Measurements from ENCODE around the gene ESRRA.

The ESRRA gene

DNA sequence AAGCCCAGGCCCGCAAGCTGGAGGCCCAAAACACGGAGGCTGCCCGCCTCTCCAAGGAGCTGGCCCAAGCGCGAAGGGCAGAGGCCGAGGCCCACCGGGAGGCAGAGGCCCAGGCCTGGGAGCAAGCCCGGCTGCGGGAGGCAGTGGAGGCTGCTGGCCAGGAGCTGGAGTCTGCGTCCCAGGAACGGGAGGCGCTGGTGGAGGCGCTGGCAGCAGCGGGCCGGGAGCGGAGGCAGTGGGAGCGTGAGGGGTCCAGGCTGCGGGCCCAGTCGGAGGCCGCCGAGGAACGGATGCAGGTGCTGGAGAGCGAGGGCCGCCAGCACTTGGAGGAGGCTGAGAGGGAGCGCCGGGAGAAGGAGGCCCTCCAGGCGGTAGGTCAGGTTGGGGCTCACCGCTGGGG, 39.5 kb downstream of the ESRRA start:
- in situ Hi-C loops (cut with HindIII; ENCODE audit: low sequenced_read_pairs), result no loop called here
- TF ChIP-seq, protein P1, sequence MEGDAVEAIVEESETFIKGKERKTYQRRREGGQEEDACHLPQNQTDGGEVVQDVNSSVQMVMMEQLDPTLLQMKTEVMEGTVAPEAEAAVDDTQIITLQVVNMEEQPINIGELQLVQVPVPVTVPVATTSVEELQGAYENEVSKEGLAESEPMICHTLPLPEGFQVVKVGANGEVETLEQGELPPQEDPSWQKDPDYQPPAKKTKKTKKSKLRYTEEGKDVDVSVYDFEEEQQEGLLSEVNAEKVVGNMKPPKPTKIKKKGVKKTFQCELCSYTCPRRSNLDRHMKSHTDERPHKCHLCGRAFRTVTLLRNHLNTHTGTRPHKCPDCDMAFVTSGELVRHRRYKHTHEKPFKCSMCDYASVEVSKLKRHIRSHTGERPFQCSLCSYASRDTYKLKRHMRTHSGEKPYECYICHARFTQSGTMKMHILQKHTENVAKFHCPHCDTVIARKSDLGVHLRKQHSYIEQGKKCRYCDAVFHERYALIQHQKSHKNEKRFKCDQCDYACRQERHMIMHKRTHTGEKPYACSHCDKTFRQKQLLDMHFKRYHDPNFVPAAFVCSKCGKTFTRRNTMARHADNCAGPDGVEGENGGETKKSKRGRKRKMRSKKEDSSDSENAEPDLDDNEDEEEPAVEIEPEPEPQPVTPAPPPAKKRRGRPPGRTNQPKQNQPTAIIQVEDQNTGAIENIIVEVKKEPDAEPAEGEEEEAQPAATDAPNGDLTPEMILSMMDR (IDR thresholded peaks at IDR 0.05; ENCODE audit: low read depth, low read length), result no peak
- DNase-seq (ENCODE audit: low read depth, low spot score), result no peak
- H3K4me3 ChIP-seq (ENCODE audit: low read depth, low read length), result no peak overlapping the region

DNA sequence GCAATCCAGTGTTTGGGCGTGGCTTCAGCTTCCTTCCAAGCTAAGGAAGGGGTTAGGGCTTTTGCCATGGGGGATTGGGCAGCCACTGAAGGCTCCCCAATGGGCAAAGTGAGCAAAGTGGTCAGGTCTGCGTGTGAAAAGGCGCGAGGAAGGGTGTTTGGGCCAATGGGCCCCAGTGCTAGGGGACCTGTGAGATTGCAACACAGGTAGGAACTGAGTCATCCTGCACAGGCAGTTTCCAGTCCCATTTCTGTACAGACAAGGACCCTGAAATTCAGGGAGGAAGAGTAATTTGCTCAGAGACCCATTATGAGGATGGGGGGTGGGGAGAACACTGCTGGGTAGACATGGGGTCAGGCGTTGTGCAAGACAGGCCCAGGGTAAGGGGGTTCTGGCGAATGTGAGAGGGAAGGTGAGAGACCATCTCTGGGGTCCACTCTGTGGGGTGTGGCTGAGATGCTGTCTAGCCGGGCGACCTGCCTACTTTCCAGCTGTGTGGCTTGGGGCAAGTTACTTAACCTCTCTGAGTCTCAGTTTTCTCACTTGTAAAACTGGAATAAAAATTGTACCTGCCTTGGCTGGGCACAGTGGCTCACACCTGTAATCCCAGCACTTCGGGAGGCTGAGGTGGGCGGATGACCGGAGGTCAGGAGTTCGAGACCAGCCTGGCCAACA, 42.0 kb downstream of the ESRRA start:
- no peak for DNase-seq (ENCODE audit: low read depth, low spot score)
- TF ChIP-seq, protein P1 (IDR thresholded peaks at IDR 0.05; ENCODE audit: low read depth, low read length), result no peak
- no peak overlapping the region for H3K4me3 ChIP-seq (ENCODE audit: low read depth, low read length)
- in situ Hi-C loops (cut with HindIII; ENCODE audit: low sequenced_read_pairs), result no loop called here

DNA sequence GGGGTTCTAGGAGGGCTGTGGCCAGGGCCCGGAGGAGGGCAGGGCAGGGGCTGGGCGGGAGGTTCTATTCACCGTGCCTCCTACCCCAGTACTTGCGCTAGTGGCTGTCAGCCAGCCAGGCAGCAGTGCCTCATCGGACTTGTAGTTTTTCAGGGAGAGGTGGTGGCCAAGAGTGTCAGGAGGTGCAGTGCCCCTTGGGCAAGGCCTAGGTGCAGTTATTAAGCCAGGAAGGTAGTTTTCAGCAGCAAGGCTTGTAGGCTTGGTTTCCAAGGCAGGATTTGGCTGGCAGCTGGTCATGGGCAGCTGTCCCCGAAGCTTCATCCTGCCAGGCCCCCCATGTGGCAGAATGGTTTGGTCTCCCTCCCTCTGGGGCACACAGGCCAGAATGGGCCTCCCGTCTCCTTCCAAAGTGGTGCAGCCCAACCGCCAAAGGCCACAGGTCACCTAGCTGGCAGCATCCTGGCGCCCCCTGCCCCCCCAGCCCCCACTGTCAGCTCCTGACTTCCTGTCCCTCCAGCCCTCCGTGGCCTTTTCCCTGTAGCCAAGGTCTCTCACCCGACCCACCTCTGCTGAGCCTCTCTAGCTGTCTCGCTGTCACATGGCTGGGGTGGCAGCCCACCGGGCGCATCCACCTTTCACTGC, 43.2 kb downstream of the ESRRA start:
- H3K4me3 ChIP-seq (ENCODE audit: low read depth, low read length), result no peak overlapping the region
- DNase-seq (ENCODE audit: low read depth, low spot score), result no peak
- in situ Hi-C loops (cut with HindIII; ENCODE audit: low sequenced_read_pairs), result no loop called here
- TF ChIP-seq, protein P1 (IDR thresholded peaks at IDR 0.05; ENCODE audit: low read depth, low read length), result no peak

DNA sequence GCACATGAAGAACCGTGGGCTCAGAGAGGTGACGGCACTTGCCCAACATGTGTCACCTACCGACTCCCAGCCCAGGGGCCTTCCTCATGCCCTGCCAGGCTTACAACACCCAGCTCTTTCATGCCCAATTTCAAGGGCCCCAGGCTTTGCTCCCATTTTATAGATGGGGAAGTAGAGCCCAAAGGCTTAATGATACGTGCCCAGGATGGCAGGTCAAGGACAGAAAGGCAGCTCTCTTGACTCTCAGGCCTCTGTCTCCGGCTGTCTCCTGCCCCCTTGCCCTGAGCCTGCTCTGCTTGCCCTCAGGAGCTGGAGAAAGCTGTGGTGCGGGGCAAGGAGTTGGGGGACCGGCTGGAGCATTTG, 43.7 kb downstream of the ESRRA start:
- in situ Hi-C loops (cut with HindIII; ENCODE audit: low sequenced_read_pairs), result no loop called here
- TF ChIP-seq, protein P1 (IDR thresholded peaks at IDR 0.05; ENCODE audit: low read depth, low read length), result no peak
- DNase-seq (ENCODE audit: low read depth, low spot score), result no peak
- no peak overlapping the region for H3K4me3 ChIP-seq (ENCODE audit: low read depth, low read length)

DNA sequence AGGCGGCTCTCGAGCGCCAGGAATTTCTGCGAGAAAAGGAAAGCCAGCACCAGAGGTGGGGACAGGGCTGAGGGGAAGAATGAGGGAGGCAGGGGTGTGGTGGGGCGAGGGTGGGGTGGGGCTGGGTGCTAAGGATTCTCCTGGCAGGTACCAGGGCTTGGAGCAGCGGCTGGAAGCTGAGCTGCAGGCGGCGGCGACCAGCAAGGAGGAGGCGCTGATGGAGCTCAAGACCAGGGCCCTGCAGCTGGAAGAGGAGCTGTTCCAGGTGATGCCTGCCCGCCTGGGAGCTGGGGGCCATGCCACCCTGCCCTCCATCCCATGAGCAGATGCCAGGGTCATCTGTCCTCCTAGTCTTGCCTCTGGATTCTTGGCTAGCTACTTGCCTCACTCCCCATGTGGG, 44.1 kb downstream of the ESRRA start:
- in situ Hi-C loops (cut with HindIII; ENCODE audit: low sequenced_read_pairs), result no loop called here

DNA sequence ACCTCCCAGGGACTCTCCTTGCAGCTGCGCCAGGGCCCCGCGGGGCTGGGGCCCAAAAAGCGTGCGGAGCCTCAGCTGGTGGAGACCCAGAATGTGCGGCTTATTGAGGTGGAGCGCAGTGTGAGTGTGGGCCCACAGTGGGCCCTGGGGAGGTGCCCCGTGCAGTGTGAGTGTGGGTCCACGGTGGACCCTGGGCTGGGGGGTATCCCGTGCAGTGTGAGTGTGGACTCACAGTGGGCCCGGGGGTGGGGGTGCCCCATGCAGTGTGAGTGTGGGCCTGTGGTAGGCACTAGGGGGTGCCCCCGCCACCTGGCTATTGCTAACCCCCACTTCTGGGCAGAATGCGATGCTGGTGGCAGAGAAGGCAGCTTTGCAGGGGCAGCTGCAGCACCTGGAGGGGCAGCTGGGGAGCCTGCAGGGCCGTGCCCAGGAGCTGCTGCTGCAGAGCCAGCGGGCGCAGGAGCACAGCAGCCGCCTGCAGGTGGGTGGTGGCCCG, 45.9 kb downstream of the ESRRA start:
- in situ Hi-C loops (cut with HindIII; ENCODE audit: low sequenced_read_pairs), result no loop called here
- H3K4me3 ChIP-seq (ENCODE audit: low read depth, low read length), result no peak overlapping the region
- no peak for DNase-seq (ENCODE audit: low read depth, low spot score)
- TF ChIP-seq, protein P1 (IDR thresholded peaks at IDR 0.05; ENCODE audit: low read depth, low read length), result no peak

More for the DNA sequence above, 44.1 kb downstream of the ESRRA start:
- no peak overlapping the region for H3K4me3 ChIP-seq (ENCODE audit: low read depth, low read length)
- DNase-seq (ENCODE audit: low read depth, low spot score), result no peak
- TF ChIP-seq, protein P1 (IDR thresholded peaks at IDR 0.05; ENCODE audit: low read depth, low read length), result no peak
